Stimulated activated naive CD4-positive, alpha-beta T cell (primary cell): Measurements from ENCODE around the gene LMX1B.
"Not testable (repeated sequence)": the region's sequence is repeated elsewhere in the genome, so short reads cannot be mapped to it uniquely, and the experiment has no call there.

ENCODE experiments used
- DNase-seq, 6 experiments: peaks; one replicate each; lab custom pipeline; 2025; lab: John Stamatoyannopoulos, UW

Gene LMX1B

GRCh38 chr9:126613651-126614050 lies at the start of gene LMX1B:
LMX1B (plus strand) TSS chr9:126613928; CDS start chr9:126614450, 522 bp downstream.
- DNase-seq, result no peak

DNA sequence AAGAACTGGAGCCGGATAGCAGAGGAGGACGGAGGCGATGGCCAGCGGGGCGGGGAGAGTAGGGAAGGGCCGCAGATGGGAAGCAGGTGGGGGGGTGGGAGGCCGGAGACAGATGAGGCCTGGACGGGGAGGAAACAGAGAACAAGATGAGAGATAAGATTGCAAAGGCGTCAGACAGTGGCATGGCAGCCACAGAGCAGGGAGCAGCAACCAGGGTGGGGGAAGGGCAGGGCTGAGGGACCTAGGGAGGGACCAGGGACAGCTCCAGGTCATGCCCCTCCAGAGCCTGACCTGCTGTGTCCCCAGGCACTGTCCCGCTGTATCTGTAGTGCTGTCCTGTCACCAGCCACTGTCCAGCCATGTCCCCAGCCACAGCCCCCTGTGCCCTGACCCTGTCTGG lies 49.6 kb upstream of the LMX1B start:
- no peak for DNase-seq

GRCh38 chr9:126564716-126565115 lies 49.0 kb upstream of the LMX1B start:
- no peak for DNase-seq

DNA sequence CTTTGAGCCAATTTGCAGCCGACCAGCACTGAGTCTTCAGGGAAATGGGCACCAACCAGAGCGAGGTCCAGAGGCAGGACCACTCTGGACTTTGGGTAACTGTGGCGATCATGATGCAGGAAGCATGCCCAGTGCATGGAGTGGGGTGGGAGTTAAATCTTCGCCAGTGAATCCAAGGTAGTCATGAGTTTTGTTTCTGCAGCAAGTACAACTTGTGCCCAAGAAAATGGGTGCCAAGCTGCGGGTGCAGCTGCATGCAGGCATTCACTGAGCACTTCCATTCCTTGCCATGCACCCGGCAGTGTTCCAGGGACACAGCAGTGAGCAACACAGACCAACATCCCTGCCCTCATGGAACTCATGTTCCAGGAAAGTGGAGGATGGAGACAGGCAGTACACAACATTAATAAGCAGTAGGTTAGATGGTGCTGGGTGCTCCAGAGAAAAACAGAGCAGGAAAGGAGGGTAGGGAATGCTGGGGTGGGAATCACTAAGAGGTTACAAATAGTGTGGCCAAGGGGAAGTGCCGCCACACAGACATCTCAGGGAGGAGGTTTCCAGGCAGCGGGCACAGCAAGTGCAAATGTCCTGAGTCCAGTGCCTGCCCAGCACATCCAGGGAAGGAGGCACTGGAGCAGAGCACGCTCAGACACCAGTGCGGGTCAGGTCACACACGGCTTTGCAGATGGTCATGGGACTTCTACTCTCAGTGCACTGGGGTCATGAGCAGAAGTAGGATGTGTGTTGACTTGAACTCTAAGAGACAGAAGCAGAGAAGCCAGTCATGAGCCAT lies 48.2 kb upstream of the LMX1B start:
- no peak for DNase-seq

GRCh38 chr9:126569036-126569435 lies 44.7 kb upstream of the LMX1B start:
- no peak for DNase-seq

DNA sequence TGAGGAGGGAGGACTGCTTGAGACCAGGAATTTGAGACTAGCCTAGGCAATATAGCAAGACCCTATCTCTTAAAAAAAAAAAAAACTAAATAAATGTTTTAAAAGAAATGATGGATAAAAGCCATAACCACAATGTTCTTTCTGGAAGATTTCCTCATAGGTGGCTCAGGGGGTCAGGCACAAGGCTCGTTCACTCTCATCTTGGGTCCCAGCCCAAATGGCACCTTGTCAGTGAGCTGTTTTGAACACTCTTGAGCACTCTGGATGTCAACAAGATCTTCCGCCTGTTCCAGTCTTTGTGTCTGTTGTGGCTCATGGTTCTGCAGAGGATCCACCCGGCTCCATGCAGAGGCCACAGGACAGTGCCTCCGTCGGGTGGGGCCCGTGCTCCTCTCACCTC lies 35.7 kb upstream of the LMX1B start:
- DNase-seq, result no peak

DNA sequence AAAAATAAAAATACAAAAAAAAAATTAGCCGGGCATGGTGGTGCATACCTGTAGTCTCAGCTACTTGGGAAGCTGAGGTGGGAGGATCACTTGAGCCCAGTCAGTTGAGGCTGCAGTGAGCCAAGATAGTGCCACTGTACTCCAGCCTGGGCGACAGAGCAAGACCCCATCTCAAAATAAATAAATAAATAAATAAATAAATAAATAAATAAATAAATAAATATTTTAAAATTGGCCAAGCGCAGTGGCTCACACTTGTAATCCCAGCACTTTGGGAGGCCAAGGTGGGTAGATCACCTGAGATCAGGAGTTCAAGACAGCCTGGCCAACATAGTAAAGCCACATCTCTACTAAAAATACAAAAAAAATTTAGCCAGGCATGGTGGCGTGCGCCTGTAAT lies 33.4 kb upstream of the LMX1B start:
- not testable (repeated sequence) for DNase-seq

GRCh38 chr9:126581893-126582292 lies 31.8 kb upstream of the LMX1B start:
- no peak for DNase-seq

GRCh38 chr9:126582427-126582826 lies 31.3 kb upstream of the LMX1B start:
- DNase-seq, result no peak

- no peak for DNase-seq
Observed at GRCh38 chr9:126583144-126583760, 30.5 kb upstream of the LMX1B start.

- DNase-seq, result no peak
Observed at GRCh38 chr9:126584611-126585010, 29.1 kb upstream of the LMX1B start.

DNA sequence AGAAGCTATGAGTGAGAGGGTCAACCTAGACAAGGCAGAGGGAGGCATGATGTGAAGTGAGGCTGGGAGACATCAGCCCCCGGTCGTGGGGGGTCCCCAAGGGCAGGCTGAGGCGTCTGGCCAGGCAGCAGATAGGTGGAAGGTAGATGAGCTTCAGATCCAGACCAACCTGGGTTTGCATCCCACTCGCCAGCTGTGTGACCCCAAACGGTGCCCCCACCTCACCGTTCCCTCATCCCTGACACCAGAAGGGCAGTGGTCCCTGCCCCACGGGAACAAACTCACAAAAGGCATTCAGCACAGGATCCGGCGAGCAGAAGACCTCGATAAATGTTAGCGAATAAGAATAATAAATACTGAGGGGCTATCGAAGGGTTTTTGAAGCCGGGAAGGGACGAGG lies 27.5 kb upstream of the LMX1B start:
- no peak for DNase-seq

GRCh38 chr9:126587187-126588185 lies 26.2 kb upstream of the LMX1B start:
- no peak for DNase-seq

DNA sequence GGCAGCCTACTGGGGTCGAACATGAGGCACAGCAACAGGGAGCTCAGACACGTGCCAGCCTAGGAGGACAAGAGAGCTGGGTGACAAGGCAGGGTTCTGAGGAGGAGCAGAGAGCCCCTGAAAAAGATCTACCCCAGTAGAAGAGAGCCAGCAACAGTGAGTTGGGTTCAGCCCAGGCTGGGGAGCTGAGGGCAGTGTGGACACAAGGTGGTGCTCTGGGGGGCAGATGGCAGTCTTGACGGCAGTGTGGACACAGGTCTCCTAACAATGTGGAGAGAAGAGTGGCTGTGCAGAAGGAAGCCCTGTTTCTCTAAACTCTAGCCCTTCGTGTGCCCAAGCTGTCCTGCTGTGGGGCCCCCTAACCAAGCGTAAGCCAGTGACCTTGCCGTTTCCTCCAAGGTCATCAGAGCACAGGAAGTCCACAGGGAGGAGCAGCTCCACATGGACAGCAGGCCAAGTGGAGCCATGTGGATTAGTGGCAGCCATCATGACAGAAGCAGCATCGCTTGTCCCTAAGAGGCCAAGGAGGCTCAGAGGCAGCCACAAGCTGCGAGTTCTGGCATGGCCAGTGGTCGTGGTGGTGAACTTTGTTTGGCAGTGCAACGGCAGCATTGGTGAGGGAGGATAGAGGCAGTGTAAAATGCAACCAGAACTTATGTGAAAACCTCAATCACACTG lies 25.1 kb upstream of the LMX1B start:
- no peak for DNase-seq

DNA sequence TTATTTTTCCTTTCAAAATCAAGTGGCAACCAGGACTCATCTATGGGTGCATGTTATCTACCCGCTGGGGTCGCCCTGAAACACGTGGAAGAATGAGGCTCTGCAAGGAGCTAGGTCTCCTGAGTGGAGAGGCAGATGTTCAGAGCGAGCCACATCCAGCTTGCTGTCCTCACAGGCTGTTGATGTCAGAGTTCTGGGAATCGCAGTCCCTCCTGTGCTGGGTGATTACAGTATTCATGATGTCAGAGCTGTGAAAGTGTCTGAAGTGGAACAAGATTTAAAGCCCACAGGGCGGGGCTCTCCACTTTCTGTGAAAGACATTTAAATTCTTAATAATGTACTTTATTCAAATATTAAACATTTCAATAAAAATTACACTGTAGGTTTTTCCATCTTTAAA lies 24.4 kb upstream of the LMX1B start:
- no peak for DNase-seq

GRCh38 chr9:126591083-126591482 lies 22.6 kb upstream of the LMX1B start:
- no peak for DNase-seq

DNA sequence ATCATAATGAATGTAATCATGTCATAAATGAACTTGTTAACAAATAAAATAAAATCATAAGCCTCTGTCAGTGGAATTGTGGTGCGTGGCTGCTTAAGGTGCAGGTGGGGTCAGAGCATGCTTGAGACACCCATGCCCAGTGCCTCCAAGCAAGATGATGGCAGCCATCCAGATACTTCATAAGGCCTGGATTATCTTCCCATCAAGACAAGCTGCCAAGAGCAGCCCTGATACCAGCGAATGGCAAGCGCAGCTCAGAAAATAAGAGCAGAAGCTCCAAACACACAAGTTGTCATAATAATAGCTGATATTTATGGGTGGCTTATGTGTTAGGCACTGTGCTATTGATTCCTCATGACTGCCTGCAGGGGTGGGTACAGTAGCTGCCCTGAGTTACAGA lies 21.8 kb upstream of the LMX1B start:
- DNase-seq, result no peak

DNA sequence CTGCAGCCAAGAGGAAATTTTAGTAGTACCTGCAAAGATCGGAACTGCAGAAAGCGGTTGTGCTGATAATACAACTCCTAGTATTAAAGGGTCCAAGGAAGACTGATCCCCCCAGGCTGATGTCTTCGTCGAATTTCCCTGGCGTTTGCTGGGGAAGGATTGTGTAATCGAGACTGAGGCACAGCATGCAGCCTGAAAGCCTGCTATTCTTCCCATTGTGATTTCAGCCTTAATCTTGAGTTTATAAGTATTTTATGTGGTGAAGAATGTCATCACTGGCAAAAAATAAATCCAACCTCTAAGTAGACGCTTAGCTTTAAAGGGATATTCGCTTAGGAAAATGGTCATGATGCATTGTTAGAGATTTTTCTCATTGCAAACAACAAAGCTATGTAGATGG lies 21.3 kb upstream of the LMX1B start:
- no peak for DNase-seq

DNA sequence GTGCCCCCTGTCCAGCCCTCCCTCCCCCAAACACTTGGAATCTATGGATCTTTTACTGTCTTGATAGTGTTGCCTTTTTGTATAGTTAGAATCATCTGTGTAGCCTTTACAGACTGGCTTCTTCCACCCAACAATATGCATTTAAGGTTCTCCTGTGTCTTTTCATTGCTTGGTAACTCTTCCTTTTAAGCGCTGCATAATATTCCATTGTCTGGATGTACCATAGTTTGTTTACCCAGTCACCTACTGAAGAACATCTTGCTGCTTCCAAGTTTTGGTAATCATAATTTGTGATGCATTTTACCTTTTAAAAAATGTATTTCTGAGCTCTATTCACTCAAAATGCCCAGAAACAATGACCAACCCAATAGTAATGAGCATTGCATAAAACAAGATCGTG lies 17.7 kb upstream of the LMX1B start:
- DNase-seq, result no peak

DNA sequence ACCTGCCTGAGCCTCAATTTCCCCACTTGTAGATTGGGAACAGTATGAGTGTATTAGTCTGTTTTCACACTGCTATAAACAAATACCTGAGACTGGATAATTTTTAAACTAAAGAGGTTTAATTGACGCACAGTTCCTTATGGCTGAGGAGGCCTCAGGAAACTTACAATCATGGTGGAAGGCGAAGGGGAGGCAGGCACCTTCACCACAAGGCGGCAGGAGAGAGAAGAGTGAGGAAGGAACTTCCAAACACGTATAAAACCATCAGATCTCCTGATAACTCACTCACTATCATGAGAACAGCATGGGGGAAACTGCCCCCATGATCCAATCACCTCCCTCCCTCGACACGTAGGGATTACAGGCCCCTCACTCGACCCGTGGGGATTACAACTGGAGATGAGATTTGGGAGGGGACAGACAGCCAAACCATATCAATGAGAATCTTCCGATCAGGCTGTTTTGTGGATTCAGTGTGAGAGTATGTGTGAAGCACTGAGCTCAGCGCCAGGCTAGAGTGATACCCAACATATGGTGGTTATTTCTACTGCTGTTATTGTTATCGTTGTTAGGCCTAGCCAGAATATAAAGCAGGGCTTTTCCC lies 14.6 kb upstream of the LMX1B start:
- DNase-seq, result no peak
